Neural cell (in vitro differentiated cells): Measurements from ENCODE around the gene NPM1. TPM values are rescaled to one million over a fixed set of nuclear protein-coding genes. Genes with fewer than 3 reads are reported as not detected.

ENCODE experiments used
- H2AFZ ChIP-seq: fragments of 200-600, 300-800 bp; sonication (generic), shearing (Covaris generic); 2 replicates; pipeline ENCODE4 v1.6.0; 2014; ENCODE audit warnings: low read depth, mild to moderate bottlenecking, antibody characterized with exemption, low read length, moderate library complexity
- H3F3A ChIP-seq: fragments of 200-600 bp; shearing (Covaris generic); 2 replicates; pipeline ENCODE4 v1.6.1; 2016; ENCODE audit warnings: mild to moderate bottlenecking, moderate library complexity, mixed read lengths, antibody characterized with exemption, low read length; ENCODE audit not compliant: insufficient read depth, poor library complexity, severe bottlenecking
- H3K27ac ChIP-seq: fragments of 200-600, 300-800 bp; sonication (generic), shearing (Covaris generic); 2 replicates; pipeline ENCODE4 v1.5.1; 2014; ENCODE audit warnings: mild to moderate bottlenecking, low read length, moderate library complexity
- H3K27me3 ChIP-seq: fragments of 300-800, 200-600 bp; sonication (generic), shearing (Covaris generic); 2 replicates; pipeline ENCODE4 v1.6.0; 2014; ENCODE audit warnings: mild to moderate bottlenecking, low read depth, low read length, moderate library complexity; ENCODE audit not compliant: insufficient read depth
- H3K36me3 ChIP-seq: fragments of 300-800, 200-600 bp; sonication (generic), shearing (Covaris generic); 2 replicates; pipeline ENCODE4 v1.5.1; 2014; ENCODE audit warnings: mild to moderate bottlenecking, antibody characterized with exemption, low read length, moderate library complexity; ENCODE audit not compliant: insufficient read depth
- H3K4me2 ChIP-seq: fragments of 300-800, 200-600 bp; sonication (generic), shearing (Covaris generic); 2 replicates; pipeline ENCODE4 v1.6.0; 2014; ENCODE audit warnings: mild to moderate bottlenecking, low read length
- H3K4me3 ChIP-seq: fragments of 300-800, 200-600 bp; sonication (generic), shearing (Covaris generic); 2 replicates; pipeline ENCODE4 v1.5.1; 2014; ENCODE audit warnings: mild to moderate bottlenecking, low read length, moderate library complexity
- H3K79me2 ChIP-seq: fragments of 200-600 bp; shearing (Covaris generic); replicated peaks from 2 replicates; pipeline ENCODE4 v1.6.0; 2014; ENCODE audit warnings: mild to moderate bottlenecking, low read length, moderate library complexity; ENCODE audit not compliant: insufficient read depth
- H3K9ac ChIP-seq: fragments of 300-800, 200-600 bp; sonication (generic), shearing (Covaris generic); 2 replicates; pipeline ENCODE4 v1.6.1; 2016; ENCODE audit warnings: mild to moderate bottlenecking, low read length, mixed read lengths
- H3K9me2 ChIP-seq: fragments of 200-600 bp; shearing (Covaris generic); 2 replicates; pipeline ENCODE4 v1.6.1; 2016; ENCODE audit warnings: mild to moderate bottlenecking, low read length, mixed read lengths; ENCODE audit not compliant: insufficient read depth
- H3K9me3 ChIP-seq: fragments of 200-600, 300-800 bp; sonication (generic), shearing (Covaris generic); 2 replicates; pipeline ENCODE4 v1.6.1; 2016; ENCODE audit warnings: mild to moderate bottlenecking, mixed run types, low read length, moderate library complexity, mixed read lengths
- H4K20me1 ChIP-seq: fragments of 200-600 bp; shearing (Covaris generic); 2 replicates; pipeline ENCODE4 v1.6.1; 2016; ENCODE audit warnings: mild to moderate bottlenecking, mixed run types; ENCODE audit not compliant: insufficient read depth
- EP300 ChIP-seq: fragments of 450-650 bp; conservative IDR thresholded peaks from 2 replicates; pipeline ENCODE4 v1.6.1; 2014; ENCODE audit warnings: antibody characterized with exemption, mild to moderate bottlenecking, moderate library complexity; ENCODE audit not compliant: poor library complexity, severe bottlenecking
- EZH2 ChIP-seq: fragments of 200-600, 300-800 bp; shearing (Covaris generic), sonication (generic); IDR thresholded peaks from 2 replicates; pipeline ENCODE4 v1.6.1; 2014; ENCODE audit warnings: antibody characterized with exemption, low read length, borderline replicate concordance, mild to moderate bottlenecking; ENCODE audit not compliant: insufficient read depth, poor library complexity, severe bottlenecking
- MXI1 ChIP-seq: fragments of 450-650 bp; conservative IDR thresholded peaks from 2 replicates; pipeline ENCODE4 v1.6.1; 2014; ENCODE audit warnings: antibody characterized with exemption, mild to moderate bottlenecking; ENCODE audit not compliant: poor library complexity, severe bottlenecking
- POLR2AphosphoS5 ChIP-seq: IDR thresholded peaks from 2 replicates; pipeline ENCODE4 v1.6.1; 2012
- RAD21 ChIP-seq: fragments of 450-650 bp; conservative IDR thresholded peaks from 2 replicates; pipeline ENCODE4 v1.6.1; 2014; ENCODE audit warnings: antibody characterized with exemption, mild to moderate bottlenecking, moderate library complexity
- SMC3 ChIP-seq: fragments of 450-650 bp; conservative IDR thresholded peaks from 2 replicates; pipeline ENCODE4 v1.6.1; 2014; ENCODE audit warnings: antibody characterized with exemption, mild to moderate bottlenecking, moderate library complexity; ENCODE audit not compliant: poor library complexity
- TAF1 ChIP-seq: IDR thresholded peaks from 2 replicates; pipeline ENCODE4 v1.6.1; 2012; ENCODE audit warnings: low read depth
- polyA plus RNA-seq: library from polyadenylated mRNA; depleted of rRNA; stranded (reverse); fragments of >200 nt; gene quantifications from 2 replicates; pipeline ENCODE4 v1.2.3, GENCODE V29; 2014
- TF ChIP-seq, protein P1 (sequence below): IDR thresholded peaks from 2 replicates; pipeline ENCODE4 v1.6.1; 2012; ENCODE audit warnings: borderline replicate concordance
- TF ChIP-seq, protein P2 (sequence below): fragments of 450-650 bp; IDR thresholded peaks from 2 replicates; pipeline ENCODE4 v1.5.1; 2014; ENCODE audit warnings: antibody characterized with exemption, mild to moderate bottlenecking, moderate library complexity; ENCODE audit not compliant: poor library complexity, severe bottlenecking

The NPM1 gene
- polyA plus RNA-seq, 1 donor from 2014 or later = 1,141 TPM

DNA sequence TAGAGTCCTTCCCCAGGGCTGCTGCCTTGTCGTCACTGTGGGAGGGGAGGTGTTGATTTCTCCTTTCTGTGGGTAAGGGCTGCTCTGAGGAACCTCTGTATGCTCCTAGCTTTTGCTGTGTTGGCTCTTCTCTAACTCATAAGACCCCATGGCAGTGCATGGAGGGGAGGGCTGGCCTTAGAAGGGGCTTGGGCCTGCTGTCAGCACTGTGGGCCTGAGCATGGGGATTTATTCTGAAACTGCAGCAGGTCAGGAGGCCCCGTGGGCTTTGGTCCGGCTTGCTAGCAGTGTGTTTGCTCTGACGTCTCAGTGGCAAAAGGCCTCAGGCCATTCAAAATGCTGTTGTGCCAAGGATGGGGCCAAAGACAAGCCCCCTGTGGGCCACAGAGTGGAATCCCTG, 38.6 kb downstream of the NPM1 start:
- no peaks in the 10 kb centered on the region for H3K79me2 ChIP-seq

DNA sequence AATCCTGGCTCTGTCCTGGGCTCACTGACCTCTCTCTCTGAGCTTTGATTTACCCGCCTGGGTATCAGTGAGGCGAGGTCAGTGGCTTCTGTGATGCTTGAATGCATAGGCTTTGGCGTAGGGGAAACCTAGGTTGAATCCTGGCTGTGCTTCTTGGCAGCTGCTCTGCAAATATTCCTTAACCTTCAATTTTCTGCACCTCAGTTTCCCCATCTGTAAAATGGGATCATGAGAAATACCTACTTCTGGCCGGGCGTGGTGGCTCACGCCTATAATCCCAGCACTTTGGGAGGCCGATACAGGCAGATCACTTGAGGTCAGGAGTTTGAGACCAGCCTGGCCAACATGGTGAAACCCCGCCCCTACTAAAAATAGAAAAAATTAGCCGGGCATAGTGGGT, 39.0 kb downstream of the NPM1 start:
- Histone ChIP-seq H3K4me2 (no peak overlapping the region), H3K27ac (no peak overlapping the region), H3K9me2 (no peaks in the 10 kb centered on the region), H3K79me2 (no peaks in the 10 kb centered on the region), H3K27me3 (peaks cover 14% of the 10 kb centered on the region), H3F3A (no peaks in the 10 kb centered on the region), H2AFZ (no peak overlapping the region), H3K36me3 (no peaks in the 10 kb centered on the region), H3K9me3 (no peaks in the 10 kb centered on the region), H4K20me1 (no peaks in the 10 kb centered on the region), H3K4me3 (no peak overlapping the region), H3K9ac (no peak overlapping the region)
- TF ChIP-seq RAD21 (no peak), MXI1 (no peak)

More for the DNA sequence above, 38.6 kb downstream of the NPM1 start:
- H3K9me3 ChIP-seq = no peaks in the 10 kb centered on the region
- H3K4me2 ChIP-seq = no peak overlapping the region
- no peak for TF ChIP-seq SMC3
- TF ChIP-seq, protein P1, sequence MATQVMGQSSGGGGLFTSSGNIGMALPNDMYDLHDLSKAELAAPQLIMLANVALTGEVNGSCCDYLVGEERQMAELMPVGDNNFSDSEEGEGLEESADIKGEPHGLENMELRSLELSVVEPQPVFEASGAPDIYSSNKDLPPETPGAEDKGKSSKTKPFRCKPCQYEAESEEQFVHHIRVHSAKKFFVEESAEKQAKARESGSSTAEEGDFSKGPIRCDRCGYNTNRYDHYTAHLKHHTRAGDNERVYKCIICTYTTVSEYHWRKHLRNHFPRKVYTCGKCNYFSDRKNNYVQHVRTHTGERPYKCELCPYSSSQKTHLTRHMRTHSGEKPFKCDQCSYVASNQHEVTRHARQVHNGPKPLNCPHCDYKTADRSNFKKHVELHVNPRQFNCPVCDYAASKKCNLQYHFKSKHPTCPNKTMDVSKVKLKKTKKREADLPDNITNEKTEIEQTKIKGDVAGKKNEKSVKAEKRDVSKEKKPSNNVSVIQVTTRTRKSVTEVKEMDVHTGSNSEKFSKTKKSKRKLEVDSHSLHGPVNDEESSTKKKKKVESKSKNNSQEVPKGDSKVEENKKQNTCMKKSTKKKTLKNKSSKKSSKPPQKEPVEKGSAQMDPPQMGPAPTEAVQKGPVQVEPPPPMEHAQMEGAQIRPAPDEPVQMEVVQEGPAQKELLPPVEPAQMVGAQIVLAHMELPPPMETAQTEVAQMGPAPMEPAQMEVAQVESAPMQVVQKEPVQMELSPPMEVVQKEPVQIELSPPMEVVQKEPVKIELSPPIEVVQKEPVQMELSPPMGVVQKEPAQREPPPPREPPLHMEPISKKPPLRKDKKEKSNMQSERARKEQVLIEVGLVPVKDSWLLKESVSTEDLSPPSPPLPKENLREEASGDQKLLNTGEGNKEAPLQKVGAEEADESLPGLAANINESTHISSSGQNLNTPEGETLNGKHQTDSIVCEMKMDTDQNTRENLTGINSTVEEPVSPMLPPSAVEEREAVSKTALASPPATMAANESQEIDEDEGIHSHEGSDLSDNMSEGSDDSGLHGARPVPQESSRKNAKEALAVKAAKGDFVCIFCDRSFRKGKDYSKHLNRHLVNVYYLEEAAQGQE = no peak
- TF ChIP-seq TAF1 = no peak
- TF ChIP-seq, protein P2, sequence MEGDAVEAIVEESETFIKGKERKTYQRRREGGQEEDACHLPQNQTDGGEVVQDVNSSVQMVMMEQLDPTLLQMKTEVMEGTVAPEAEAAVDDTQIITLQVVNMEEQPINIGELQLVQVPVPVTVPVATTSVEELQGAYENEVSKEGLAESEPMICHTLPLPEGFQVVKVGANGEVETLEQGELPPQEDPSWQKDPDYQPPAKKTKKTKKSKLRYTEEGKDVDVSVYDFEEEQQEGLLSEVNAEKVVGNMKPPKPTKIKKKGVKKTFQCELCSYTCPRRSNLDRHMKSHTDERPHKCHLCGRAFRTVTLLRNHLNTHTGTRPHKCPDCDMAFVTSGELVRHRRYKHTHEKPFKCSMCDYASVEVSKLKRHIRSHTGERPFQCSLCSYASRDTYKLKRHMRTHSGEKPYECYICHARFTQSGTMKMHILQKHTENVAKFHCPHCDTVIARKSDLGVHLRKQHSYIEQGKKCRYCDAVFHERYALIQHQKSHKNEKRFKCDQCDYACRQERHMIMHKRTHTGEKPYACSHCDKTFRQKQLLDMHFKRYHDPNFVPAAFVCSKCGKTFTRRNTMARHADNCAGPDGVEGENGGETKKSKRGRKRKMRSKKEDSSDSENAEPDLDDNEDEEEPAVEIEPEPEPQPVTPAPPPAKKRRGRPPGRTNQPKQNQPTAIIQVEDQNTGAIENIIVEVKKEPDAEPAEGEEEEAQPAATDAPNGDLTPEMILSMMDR = no peak
- no peak for TF ChIP-seq MXI1
- H3K4me3 ChIP-seq = no peak overlapping the region
- no peaks in the 10 kb centered on the region for H3F3A ChIP-seq
- no peaks in the 10 kb centered on the region for H3K9me2 ChIP-seq
- H3K27me3 ChIP-seq = peaks cover 18% of the 10 kb centered on the region
- no peak overlapping the region for H3K27ac ChIP-seq
- no peaks in the 10 kb centered on the region for H3K36me3 ChIP-seq
- no peak overlapping the region for H3K9ac ChIP-seq
- no peak overlapping the region for H2AFZ ChIP-seq
- no peaks in the 10 kb centered on the region for H4K20me1 ChIP-seq

DNA sequence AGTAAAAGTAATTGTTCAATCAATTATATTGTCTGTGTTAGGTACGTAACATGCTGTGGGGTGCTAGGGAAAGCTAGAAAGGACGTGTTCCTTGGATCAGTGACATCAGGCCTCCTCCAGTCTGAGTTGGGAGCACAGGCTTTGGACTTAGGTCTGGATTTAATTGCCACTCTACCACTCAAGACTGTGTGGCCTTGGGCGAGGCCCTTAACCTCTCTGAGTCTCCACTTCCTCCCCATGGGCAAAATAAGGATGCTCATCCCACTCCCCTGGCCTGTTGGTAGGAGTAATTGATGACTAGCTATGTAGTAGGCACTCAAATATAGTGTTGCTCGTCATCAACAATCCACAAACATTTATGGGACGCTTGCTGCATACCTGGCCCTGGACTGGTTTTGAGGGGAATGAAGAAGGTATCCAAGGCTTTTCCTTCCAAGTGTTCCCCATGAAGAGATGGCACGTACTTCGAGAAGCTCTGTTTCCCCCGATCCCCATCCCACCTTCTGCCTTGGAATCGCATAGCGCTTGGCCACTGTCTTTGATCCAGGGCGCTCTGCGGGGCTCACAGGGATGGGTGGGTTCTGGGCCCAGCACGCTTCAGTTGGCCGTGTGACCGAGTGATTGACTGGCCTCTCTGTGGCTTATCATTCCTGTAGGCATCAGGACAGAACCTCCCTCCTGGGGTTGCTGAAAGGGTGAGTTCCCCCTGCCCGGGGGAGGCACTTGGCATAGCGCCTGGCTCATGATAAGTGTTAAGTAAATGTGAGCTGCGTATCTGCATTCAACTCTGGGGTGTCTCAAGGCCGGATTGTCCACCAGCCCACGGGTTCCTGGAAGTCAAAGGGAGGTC, 39.9 kb downstream of the NPM1 start:
- H3K9ac ChIP-seq = no peak overlapping the region
- TF ChIP-seq SMC3 (no peak), TAF1 (no peak), EZH2 (no peak), MXI1 (no peak), POLR2AphosphoS5 (no peak), EP300 (no peak), RAD21 (no peak)
- TF ChIP-seq, protein P1 = no peak
- TF ChIP-seq, protein P2 = no peak
- no peaks in the 10 kb centered on the region for H4K20me1 ChIP-seq
- H2AFZ ChIP-seq = no peak overlapping the region
- H3K27ac ChIP-seq = no peak overlapping the region
- no peaks in the 10 kb centered on the region for H3K79me2 ChIP-seq
- no peak overlapping the region for H3K4me3 ChIP-seq
- no peaks in the 10 kb centered on the region for H3K9me2 ChIP-seq
- no peaks in the 10 kb centered on the region for H3K36me3 ChIP-seq
- no peak overlapping the region for H3K4me2 ChIP-seq
- H3K27me3 ChIP-seq = peaks cover 5% of the 10 kb centered on the region
- H3F3A ChIP-seq = no peaks in the 10 kb centered on the region
- H3K9me3 ChIP-seq = no peaks in the 10 kb centered on the region
